Raji (cell line): ENCODE data around the gene LRRC59.

ENCODE experiments used
- POLR2A ChIP-seq: IDR thresholded peaks from 2 replicates; pipeline ENCODE4 v1.6.1; 2011; ENCODE audit warnings: low read depth, low read length, control low read depth; ENCODE audit not compliant: insufficient read depth

LRRC59 gene

DNA sequence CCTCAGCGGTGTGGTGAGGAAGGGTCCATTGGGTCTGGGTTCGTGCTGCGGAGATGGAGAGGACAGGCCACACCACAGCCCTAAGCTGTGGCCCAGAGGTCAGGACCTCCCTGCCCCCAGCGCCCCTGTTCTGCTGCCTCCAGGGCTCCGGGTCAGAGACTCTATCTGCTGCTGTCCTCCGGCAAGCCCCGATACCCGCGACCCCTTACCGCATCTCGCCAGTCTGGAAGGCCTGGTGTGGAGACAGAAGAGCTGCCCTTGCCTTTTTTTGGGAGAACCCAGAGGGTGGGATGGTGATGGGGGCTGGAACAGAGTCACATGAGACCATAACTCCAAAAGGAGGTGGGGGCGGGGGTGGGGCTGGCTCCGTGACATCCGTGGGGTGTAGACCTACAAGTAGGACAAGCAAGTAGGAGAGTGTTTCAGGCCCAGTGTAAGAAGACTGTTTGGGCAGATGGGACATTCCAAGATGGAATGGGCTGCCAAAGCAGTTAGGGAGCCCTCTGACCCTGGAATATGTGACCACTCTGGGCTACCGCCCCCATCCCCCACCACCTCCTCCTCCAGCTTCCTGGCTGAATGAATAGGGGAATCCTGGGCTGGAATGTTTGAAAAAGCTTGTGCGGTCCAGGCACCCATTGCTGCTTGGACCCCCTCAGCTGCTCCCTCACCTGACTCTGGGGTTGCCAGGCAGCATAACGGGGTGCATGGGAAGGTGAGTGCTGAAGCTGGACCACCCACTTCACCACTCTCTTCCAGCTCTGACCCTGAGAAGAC lies 50.0 kb downstream of the LRRC59 start:
- TF ChIP-seq POLR2A, result no peak

DNA sequence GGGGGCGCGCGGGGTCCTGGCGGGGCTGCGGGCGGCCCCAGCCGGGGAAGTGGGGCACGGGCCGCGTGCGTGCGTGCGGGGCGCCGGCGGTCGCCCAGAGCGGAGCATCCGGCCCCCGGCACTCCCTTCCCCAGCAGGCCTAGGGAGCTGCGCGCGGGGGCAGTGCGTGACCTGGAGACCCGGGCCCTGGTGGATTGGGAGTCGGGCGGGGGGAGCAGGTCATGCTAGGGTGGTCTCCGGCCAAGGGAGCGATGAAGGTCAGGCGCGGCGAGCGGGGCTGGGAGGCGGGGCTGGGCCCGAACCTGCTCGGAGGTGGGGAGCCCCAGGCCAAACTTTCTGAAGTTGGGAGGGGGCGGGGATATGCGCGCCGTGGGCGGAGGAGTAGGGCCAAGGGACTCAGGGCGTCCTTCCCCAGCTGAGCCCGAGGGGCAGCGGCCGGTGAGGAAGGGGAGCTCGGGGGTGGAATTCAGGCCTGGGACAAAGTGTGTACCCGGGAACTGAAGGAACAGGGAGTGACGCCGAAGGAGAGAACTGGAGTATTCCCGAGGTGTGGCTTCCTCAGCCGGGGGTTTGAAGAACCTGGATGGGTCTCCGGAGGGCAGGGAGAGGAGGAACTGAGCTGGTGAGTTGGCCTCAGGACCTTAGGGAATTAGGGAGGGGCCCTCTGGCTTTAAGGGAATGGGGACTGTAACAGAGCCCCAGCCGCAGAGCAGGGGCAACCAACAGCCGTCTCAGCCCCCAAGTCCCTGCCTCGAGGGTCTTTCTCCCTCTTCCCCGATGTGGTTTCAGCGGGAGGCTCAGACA lies 50.8 kb downstream of the LRRC59 start:
- TF ChIP-seq POLR2A, result no peak

DNA sequence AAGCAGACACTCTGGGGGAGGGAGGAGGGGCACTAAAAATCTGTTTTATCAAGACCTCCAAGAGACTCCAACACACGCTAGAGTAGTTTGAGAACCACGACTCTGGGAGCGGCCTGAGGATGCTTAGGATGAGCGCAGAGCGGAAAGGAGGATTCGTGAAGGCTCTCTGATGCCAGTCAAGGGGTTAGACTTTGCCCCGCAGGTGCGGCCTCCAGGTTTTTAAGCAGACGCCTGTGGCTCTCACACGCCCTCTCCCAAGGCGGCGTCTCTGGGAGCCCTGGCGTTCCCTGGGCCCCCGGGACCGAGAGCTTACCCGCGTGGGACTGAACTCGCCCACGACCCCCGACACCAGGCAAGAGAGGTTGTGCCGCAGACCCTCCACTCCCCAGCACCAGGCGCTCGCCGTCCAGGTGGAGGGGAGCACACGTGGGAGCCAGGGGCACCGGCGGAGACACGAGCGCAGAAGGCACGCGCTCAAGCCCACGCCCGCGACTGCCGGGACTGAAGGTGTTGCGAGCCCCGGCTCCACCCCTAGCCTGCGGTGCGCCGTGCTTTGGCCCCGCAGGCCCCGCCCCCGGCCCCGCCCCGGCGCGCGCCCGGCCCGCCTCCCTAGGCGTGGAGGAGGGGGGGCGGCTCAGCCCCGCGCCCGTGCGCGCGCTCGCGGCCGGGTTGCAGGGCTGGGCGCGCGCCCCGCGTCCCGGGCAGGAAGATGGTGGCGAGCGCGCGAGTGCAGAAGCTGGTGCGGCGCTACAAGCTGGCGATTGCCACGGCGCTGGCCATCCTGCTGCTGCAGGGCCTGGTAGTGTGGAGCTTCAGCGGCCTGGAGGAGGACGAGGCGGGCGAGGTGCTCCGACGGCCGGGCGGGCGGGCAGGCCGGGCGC lies 51.7 kb downstream of the LRRC59 start, which contains the start of gene XYLT2:
XYLT2 (plus strand) TSS at position 695 of the 881 bp plus-strand sequence; CDS start at position 710, 15 bp downstream.
- peak; percentile 87 for TF ChIP-seq POLR2A

DNA sequence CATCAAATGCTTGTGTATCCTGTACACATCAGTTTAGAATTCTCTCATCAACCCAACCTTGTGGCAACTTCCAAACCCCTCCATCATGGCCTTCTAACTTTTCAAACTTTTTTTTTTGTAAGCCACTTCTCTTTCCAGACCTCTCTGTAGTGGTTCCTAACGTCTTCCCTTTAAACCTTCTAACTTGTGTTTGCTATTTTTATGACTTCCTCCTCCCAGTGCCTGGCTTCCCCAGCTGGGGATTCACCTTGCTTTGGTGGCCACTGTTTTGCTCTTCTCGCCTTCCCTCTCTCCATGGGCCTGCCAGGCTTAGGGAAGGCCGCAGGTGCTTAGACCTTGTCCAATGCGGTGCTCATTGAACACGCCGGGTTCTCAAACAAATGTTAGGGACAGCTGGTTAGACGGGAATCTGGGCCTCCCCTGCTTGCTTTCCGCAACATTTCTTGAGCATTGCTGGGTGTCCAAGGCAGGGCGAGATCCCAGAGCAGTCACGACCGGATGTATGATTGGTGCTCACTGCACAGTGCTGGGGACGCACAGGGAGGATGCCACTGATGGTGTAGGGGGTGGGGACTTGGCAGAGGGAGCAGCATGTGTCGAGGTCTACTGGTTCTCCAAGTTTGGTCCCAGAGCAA lies 52.5 kb downstream of the LRRC59 start:
- TF ChIP-seq POLR2A, result no peak

DNA sequence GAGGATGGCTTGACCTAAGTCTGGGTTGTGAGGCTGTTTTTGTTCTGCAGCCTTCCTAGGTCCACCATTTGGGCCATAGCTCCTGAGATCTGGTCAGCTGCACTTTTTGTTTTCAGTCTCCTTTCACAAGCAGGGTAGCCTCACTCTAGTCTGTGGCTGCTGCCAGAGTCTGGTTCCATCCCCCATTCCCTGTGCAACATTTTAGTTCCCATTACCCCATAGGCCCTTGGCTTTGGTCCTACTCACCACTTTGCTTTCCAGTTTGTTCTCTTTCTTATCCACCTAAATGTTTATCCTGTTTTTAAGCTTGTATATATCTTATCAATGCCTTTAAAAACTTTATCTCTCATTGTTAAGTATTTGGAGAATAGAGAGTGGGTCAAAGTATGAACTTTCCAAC lies 57.9 kb downstream of the LRRC59 start:
- no peak for TF ChIP-seq POLR2A

DNA sequence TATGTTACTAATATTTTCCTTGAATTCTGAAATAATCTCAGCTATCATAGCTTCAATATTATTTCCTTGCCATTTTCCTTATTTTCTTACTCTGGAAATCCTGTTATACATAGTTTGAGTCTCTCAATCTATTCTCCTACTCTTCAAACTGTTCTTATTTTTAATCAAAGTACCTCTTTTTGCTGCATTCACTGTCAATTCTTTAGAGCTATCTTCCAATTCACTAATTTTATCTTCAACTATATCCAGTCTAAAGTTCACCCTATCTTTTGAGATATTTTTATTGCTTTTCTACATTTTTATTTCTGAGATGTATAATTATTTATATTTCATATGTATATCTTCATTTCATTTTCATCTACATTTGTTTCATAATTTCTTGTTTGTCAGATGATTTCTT lies 58.7 kb downstream of the LRRC59 start:
- TF ChIP-seq POLR2A, result no peak

DNA sequence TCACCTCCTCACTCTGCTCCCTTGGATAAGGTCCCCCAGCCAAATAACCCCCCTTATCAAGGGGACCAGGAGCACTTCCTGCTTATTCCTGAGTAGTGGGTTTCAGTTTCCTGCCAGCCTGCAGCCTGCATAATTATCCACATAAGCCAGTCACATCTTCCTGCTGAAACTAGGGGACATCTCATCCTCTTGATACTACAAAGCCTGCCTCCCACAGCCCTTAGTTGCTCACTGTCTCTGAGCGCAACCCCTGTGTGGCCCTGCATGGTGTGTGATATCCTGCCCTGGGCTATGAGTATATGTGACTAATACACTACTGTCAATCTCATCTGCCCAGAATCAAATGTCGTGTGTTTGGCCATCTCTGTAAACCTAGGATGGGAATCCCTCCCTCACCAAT lies 59.4 kb downstream of the LRRC59 start:
- TF ChIP-seq POLR2A, result no peak

DNA sequence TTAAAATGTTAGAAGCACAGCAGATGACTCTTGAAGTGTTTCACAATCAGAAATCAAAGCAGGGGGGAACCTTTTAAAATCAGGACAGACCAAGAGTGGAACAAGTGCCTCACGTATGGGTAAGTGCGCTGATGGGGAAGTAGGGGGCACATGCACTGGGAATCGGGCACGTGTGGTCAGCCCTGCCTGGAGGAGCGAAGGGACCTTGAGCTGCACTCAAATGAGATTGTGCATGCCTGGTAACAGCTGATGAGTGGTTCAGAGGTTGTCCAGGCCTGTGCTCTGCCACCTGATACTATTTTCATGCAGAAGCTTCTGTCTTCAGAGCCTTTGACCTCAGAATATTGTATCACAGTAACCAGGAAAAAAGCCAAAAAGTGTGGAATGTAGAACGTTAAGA lies 65.1 kb downstream of the LRRC59 start:
- TF ChIP-seq POLR2A, result no peak
